HL-60 (cell line): ENCODE data around the gene LEPR.

Experiments
- DNase-seq, 2 experiments: peaks; one replicate each; pipeline ENCODE4 v3.0.0-alpha.2; 2010 to 2020; ENCODE audit warnings: low read depth in 1 of 2, low spot score in 1 of 2
- H3K27ac ChIP-seq: fragments of 250-450 bp; sonication (Bioruptor Pico); replicated peaks from 2 replicates; pipeline ENCODE4 v1.5.1; 2020; ENCODE audit warnings: mild to moderate bottlenecking, moderate library complexity
- H3K27me3 ChIP-seq: fragments of 250-450 bp; sonication (Bioruptor Pico); 2 replicates; pipeline ENCODE4 v1.5.1; 2021; ENCODE audit warnings: mild to moderate bottlenecking, moderate library complexity; ENCODE audit not compliant: insufficient read depth, poor library complexity, severe bottlenecking
- H3K4me3 ChIP-seq: replicated peaks from 2 replicates; pipeline ENCODE4 v1.5.1; 2011; ENCODE audit warnings: mild to moderate bottlenecking, control low read depth, low read length; ENCODE audit not compliant: insufficient read depth
- GABPA ChIP-seq: IDR thresholded peaks from 2 replicates; pipeline ENCODE4 v1.6.1; 2012; ENCODE audit warnings: low read depth
- POLR2AphosphoS5 ChIP-seq: IDR thresholded peaks from 2 replicates; pipeline ENCODE4 v1.6.1; 2012; ENCODE audit warnings: low read depth
- REST ChIP-seq: IDR thresholded peaks from 2 replicates; pipeline ENCODE4 v1.6.1; 2012; ENCODE audit warnings: low read depth; ENCODE audit not compliant: insufficient replicate concordance
- SPI1 ChIP-seq: IDR thresholded peaks from 2 replicates; pipeline ENCODE4 v1.6.1; 2012; ENCODE audit warnings: low read depth, mild to moderate bottlenecking, borderline replicate concordance
- TF ChIP-seq, protein P1 (sequence below): IDR thresholded peaks from one replicate; pipeline ENCODE4 v1.5.1; 2011; ENCODE audit warnings: low read length, control low read depth, inconsistent platforms; ENCODE audit not compliant: insufficient read depth

LEPR gene

DNA sequence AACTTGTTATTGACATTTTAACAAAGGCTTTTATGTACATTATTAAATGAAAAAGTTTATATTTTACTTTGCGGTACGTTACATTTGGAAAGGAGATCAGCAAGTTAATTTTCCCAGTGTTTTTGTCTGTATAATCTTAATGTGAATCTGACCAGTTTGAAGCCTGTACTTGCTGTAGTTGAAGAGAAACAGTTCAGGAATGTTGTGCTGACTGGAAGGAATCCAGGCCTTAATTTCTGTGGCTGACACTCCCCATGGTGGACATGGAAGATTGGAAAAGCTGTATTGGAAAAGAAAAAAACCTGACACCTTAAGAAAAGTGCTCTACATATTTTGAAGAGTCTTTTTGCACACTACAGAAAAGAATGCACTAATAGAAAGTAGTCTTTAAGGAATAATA is 15.5 kb downstream of the LEPR start:
- H3K4me3 ChIP-seq: no peak overlapping the region

DNA sequence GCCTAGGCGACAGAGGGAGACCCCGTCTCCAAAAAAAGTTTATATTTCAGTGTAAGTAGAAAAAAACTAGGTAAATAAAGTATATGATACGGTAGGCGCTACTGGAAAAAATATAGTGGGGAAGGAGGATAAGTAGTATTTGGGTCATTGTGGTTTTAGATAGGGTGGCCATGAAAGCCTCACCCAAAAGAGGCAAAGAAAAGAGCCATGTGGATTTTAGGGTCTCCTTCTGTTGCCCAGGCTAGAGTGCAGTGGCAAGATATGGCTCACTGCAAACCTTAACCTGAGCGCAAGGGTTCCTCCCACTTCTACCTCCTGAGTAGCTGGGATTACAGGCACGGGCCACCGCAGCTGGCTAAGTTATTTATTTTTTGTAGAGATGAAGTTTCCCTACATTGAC is 17.1 kb downstream of the LEPR start:
- H3K4me3 ChIP-seq: no peak overlapping the region
- TF ChIP-seq SPI1: no peak
- no peak for TF ChIP-seq GABPA
- TF ChIP-seq REST: no peak
- no peak for TF ChIP-seq POLR2AphosphoS5
- TF ChIP-seq, protein P1, sequence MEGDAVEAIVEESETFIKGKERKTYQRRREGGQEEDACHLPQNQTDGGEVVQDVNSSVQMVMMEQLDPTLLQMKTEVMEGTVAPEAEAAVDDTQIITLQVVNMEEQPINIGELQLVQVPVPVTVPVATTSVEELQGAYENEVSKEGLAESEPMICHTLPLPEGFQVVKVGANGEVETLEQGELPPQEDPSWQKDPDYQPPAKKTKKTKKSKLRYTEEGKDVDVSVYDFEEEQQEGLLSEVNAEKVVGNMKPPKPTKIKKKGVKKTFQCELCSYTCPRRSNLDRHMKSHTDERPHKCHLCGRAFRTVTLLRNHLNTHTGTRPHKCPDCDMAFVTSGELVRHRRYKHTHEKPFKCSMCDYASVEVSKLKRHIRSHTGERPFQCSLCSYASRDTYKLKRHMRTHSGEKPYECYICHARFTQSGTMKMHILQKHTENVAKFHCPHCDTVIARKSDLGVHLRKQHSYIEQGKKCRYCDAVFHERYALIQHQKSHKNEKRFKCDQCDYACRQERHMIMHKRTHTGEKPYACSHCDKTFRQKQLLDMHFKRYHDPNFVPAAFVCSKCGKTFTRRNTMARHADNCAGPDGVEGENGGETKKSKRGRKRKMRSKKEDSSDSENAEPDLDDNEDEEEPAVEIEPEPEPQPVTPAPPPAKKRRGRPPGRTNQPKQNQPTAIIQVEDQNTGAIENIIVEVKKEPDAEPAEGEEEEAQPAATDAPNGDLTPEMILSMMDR: no peak
- no peak overlapping the region for H3K27ac ChIP-seq
- H3K27me3 ChIP-seq: no peaks in the 10 kb centered on the region
- no peak for DNase-seq

More for the DNA sequence above, 15.5 kb downstream of the LEPR start:
- H3K27ac ChIP-seq: no peak overlapping the region
- TF ChIP-seq, protein P1: no peak
- TF ChIP-seq GABPA (no peak), REST (no peak), SPI1 (no peak), POLR2AphosphoS5 (no peak)
- DNase-seq: no peak
- no peaks in the 10 kb centered on the region for H3K27me3 ChIP-seq

- DNase-seq: no peak
- Histone ChIP-seq H3K27me3 (no peaks in the 10 kb centered on the region), H3K4me3 (no peak overlapping the region), H3K27ac (no peak overlapping the region)
- TF ChIP-seq, protein P1: no peak
- no peak for TF ChIP-seq SPI1
- no peak for TF ChIP-seq GABPA
- no peak for TF ChIP-seq POLR2AphosphoS5
- no peak for TF ChIP-seq REST
These were observed 19.9 kb downstream of the LEPR start for GRCh38 chr1:65440322-65440900.
